Spleen (tissue), 11 donors: ENCODE results near the gene SMIM12. TPM values are rescaled to one million over a fixed set of nuclear protein-coding genes. Genes with fewer than 3 reads are reported as not detected.

Source experiments
- DNase-seq: peaks from one replicate; pipeline ENCODE4 v3.0.0-alpha.2; 2020
- H3K27ac ChIP-seq, 8 donors: fragments of 200-600 bp; sonication (generic) in 7 of 8; 1 replicate in 4 of 8; 2 replicates in 4 of 8; pipeline versions ENCODE4 v1.5.0 to v1.8.0; 2016 to 2021; ENCODE audit warnings: inconsistent platforms in 4 of 8, mild to moderate bottlenecking in 4 of 8, moderate library complexity in 1 of 8
- H3K27me3 ChIP-seq, 7 donors: fragments of 200-600 bp; sonication (generic) in 6 of 7; replicated peaks in 1 of 7; 1 replicate in 4 of 7; 2 replicates in 3 of 7; pipeline versions ENCODE4 v1.5.0 to v1.8.0; 2016 to 2021; ENCODE audit warnings: inconsistent platforms in 3 of 7, mild to moderate bottlenecking in 1 of 7
- H3K36me3 ChIP-seq, 6 donors: fragments of 200-600 bp; sonication (generic) in 5 of 6; 1 replicate in 4 of 6; 2 replicates in 2 of 6; pipeline versions ENCODE4 v1.5.0 to v1.8.0; 2016 to 2021; ENCODE audit warnings: inconsistent platforms in 2 of 6
- H3K4me1 ChIP-seq, 6 donors: fragments of 200-600 bp; sonication (generic) in 5 of 6; 1 replicate in 3 of 6; 2 replicates in 3 of 6; pipeline versions ENCODE4 v1.5.0 to v1.8.0; 2016 to 2021; ENCODE audit warnings: inconsistent platforms in 3 of 6
- H3K4me3 ChIP-seq, 8 donors: fragments of 200-600 bp; sonication (generic) in 7 of 8; 1 replicate in 4 of 8; 2 replicates in 4 of 8; pipeline versions ENCODE4 v1.5.0 to v1.8.0; 2016 to 2021; ENCODE audit warnings: inconsistent platforms in 4 of 8, mild to moderate bottlenecking in 4 of 8, moderate library complexity in 2 of 8
- H3K9me3 ChIP-seq, 8 donors: fragments of 200-600 bp; sonication (generic) in 7 of 8; 1 replicate in 4 of 8; 2 replicates in 4 of 8; pipeline versions ENCODE4 v1.5.0 to v1.8.0; 2016 to 2021; ENCODE audit warnings: inconsistent platforms in 4 of 8
- POLR2A ChIP-seq, 3 donors: fragments of 450-650 bp; IDR thresholded peaks; one replicate each; pipeline ENCODE4 v1.5.1; 2017; ENCODE audit warnings: antibody characterized with exemption in 3 of 3, mild to moderate bottlenecking in 1 of 3
- POLR2AphosphoS5 ChIP-seq, 3 donors: sonication (generic); formaldehyde crosslinking; IDR thresholded peaks; one replicate each; pipeline ENCODE4 v1.5.1; 2017; ENCODE audit warnings: antibody characterized with exemption in 3 of 3
- WGBS, 5 donors: extraction: QIAGEN DNeasy Blood & Tissue Kit in 3 of 5; methylation state at CpG; one replicate each; pipeline versions ENCODE4 v1.1.5 to v1.1.7; 2013 to 2018; 5-methylcytosine and 5-hydroxymethylcytosine counted together
- intact Hi-C: fragments of 100-400 bp; cut with DNase I; formaldehyde crosslinking; loops from one replicate; pipeline ENCODE4 v1.15.0; 2023; ENCODE audit warnings: low total_unique reads
- polyA plus RNA-seq, 3 donors: library from polyadenylated mRNA; stranded (reverse); fragments of 200-250 nt; gene quantifications; one replicate each; pipeline ENCODE4 v1.2.1, GENCODE V29; 2013
- total RNA-seq, 7 donors: library from RNA; depleted of rRNA in 3 of 7; stranded (reverse); fragments of >200 nt in 3 of 7; fragmentation: NEBNext Ultra II Directional in 4 of 7; extraction: Animal tissue kit (Norgen Biotek cat#: 25700) in 4 of 7; gene quantifications; one replicate each; pipeline versions ENCODE4 v1.1.0 to v1.2.1, GENCODE V29; 2016 to 2021
- TF ChIP-seq, protein P1 (sequence below), 11 experiments: fragments of 200-600 bp in 7 of 11; fragments of 450-650 bp in 4 of 11; sonication (generic) in 4 of 11; IDR thresholded peaks in 8 of 11; conservative IDR thresholded peaks in 3 of 11; 1 replicate in 7 of 11; 2 replicates in 4 of 11; pipeline versions ENCODE4 v1.4.0 to v1.8.0; 2016 to 2021; ENCODE audit warnings: antibody characterized with exemption in 11 of 11, inconsistent platforms in 4 of 11, mild to moderate bottlenecking in 1 of 11
- donor health status: healthy with polysubstance abuse.
- donor health status: DM: no; HTN: no; CAD: no; lungs with moderate emphysema.
- donor health status: DM: no; HTN: no; CAD: no.
- donor health status: Bipolar disorder and iron deficiency.
- donor health status: healthy.
- donor health status: DM: no; HTN: no; CAD: no.
- donor health status: DM: yes; HTN: yes; CAD: no.

Gene SMIM12
- total and polyA plus RNA-seq, 10 donors, result 15.3 to 39.6 (median 33.3) TPM

DNA sequence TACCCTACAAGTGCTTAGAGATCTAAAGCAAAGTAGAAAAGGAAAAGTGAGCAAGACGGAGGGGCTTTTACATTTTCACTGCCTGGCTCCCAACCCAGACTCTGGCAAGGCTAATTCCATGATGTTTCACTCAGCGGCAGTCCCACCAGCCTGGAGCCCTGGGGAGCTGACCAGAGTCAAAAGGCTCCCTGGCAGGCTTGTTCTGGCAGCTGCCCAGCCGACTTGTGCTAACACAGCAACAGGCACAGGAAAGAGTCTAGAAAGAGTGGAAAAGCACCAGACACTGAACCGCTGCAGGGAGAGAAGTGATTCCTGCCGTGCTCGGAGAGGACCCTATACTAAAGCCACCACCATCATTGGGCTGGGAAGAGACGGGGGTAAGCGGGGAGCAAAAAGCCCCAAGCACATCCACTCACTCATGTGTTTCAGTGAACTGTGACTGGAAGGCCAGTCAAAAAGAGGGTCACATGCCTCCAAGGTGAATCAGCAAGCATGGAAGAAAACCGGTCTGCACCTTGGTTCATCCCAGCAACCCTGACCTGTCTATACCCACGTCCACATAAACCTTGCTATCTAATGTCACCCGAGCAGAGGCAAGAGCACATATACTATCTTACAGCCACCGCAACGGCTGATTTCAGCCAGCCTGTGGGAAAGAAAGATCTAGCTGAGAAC lies 8.0 kb downstream of the SMIM12 start:
- peak overlapping the region in 3 of 8 donors; percentile 6 to 41 (median 9) for H3K27ac ChIP-seq

DNA sequence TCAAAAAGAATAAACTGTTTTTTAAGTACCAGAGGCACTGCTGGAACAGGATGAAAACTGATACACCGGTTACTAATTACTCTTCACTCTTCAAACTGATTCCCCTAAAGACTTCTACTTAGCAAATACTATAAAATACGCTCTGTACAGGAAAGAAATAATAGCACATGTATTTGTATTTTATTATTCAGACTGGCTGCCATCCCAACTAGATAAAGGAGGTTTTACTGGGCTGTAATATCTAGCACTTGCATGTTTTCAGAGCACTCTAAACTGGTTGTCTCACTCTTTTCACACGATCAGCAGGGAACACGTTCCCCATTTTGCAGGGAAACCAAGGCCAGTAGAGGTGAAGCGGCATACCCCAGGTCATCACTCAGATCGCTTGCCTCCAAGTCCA lies 9.2 kb downstream of the SMIM12 start:
- Histone ChIP-seq H3K27me3 (no peaks in the 10 kb centered on the region), H3K4me3 (no peak overlapping the region), H3K36me3 (peaks cover 4 to 75% (median 23%) of the 10 kb centered on the region in 6 donors), H3K4me1 (peaks cover 0 to 47% (median 14%) of the 10 kb centered on the region in 6 donors), H3K9me3 (no peaks in the 10 kb centered on the region), H3K27ac (no peak overlapping the region)
- intact Hi-C loops, result loop anchor here (5.0 kb wide), 1 partner anchor 63 kb away; no protein-coding TSS in a partner anchor
- TF ChIP-seq POLR2A (IDR thresholded peaks at IDR 0.05) (no peak), POLR2AphosphoS5 (IDR thresholded peaks at IDR 0.05) (no peak)
- TF ChIP-seq, protein P1, sequence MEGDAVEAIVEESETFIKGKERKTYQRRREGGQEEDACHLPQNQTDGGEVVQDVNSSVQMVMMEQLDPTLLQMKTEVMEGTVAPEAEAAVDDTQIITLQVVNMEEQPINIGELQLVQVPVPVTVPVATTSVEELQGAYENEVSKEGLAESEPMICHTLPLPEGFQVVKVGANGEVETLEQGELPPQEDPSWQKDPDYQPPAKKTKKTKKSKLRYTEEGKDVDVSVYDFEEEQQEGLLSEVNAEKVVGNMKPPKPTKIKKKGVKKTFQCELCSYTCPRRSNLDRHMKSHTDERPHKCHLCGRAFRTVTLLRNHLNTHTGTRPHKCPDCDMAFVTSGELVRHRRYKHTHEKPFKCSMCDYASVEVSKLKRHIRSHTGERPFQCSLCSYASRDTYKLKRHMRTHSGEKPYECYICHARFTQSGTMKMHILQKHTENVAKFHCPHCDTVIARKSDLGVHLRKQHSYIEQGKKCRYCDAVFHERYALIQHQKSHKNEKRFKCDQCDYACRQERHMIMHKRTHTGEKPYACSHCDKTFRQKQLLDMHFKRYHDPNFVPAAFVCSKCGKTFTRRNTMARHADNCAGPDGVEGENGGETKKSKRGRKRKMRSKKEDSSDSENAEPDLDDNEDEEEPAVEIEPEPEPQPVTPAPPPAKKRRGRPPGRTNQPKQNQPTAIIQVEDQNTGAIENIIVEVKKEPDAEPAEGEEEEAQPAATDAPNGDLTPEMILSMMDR (IDR thresholded peaks at IDR 0.05 in 8 of 11, conservative IDR thresholded peaks at IDR 0.05 in 3 of 11), result no peak
- no peak for DNase-seq
- WGBS, 5 donors, result 73 to 90% (median 86%) methylated on average over 6 of the region's 6 CpGs

More for the DNA sequence above, 8.0 kb downstream of the SMIM12 start:
- Histone ChIP-seq H3K9me3 (no peaks in the 10 kb centered on the region), H3K36me3 (peaks cover 4 to 87% (median 29%) of the 10 kb centered on the region in 6 donors), H3K4me3 (no peak overlapping the region), H3K4me1 (peaks cover 0 to 55% (median 19%) of the 10 kb centered on the region in 6 donors), H3K27me3 (no peaks in the 10 kb centered on the region)
- no peak for DNase-seq
- WGBS, 5 donors, result 74 to 82% (median 78%) methylated on average over 13 of the region's 13 CpGs
- TF ChIP-seq POLR2AphosphoS5 (IDR thresholded peaks at IDR 0.05) (peak in 2 of 3 donors; percentile 21 to 23), POLR2A (IDR thresholded peaks at IDR 0.05) (no peak)
- TF ChIP-seq, protein P1 (IDR thresholded peaks at IDR 0.05 in 8 of 11, conservative IDR thresholded peaks at IDR 0.05 in 3 of 11), result no peak
- intact Hi-C loops, result loop anchor here (5.0 kb wide), 1 partner anchor 64 kb away; no protein-coding TSS in a partner anchor

DNA sequence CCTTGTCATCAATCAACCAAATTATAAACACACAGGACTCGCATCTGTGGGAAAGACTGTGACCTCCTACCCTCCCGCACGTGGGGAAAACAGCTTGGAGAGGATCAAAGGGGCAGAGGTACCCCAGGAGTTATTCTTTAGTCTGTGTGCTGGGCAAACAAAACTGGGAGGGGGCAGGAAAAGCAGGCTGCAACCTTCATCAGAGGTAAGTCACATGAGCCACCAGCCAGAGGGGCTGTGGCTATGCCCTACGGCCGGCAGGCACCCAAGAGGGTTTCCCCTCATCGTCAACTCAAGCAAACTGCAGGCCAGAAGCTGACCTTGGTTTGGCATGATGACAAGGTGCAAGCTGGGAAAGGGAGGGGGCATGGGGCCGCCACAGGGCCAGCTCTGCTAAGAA lies 12.5 kb downstream of the SMIM12 start:
- Histone ChIP-seq H3K9me3 (no peaks in the 10 kb centered on the region), H3K4me3 (no peak overlapping the region), H3K36me3 (peaks cover 0 to 47% (median 2%) of the 10 kb centered on the region in 6 donors), H3K27me3 (no peaks in the 10 kb centered on the region), H3K4me1 (peaks cover 0 to 59% (median 33%) of the 10 kb centered on the region in 6 donors), H3K27ac (no peak overlapping the region)
- TF ChIP-seq POLR2A (IDR thresholded peaks at IDR 0.05), result no peak
- TF ChIP-seq POLR2AphosphoS5 (IDR thresholded peaks at IDR 0.05), result no peak
- TF ChIP-seq, protein P1 (IDR thresholded peaks at IDR 0.05 in 8 of 11, conservative IDR thresholded peaks at IDR 0.05 in 3 of 11), result no peak
- DNase-seq, result no peak
- 75 to 83% (median 78%) methylated on average over 7 of the region's 7 CpGs for WGBS, 5 donors
- intact Hi-C loops, result no loop called here

DNA sequence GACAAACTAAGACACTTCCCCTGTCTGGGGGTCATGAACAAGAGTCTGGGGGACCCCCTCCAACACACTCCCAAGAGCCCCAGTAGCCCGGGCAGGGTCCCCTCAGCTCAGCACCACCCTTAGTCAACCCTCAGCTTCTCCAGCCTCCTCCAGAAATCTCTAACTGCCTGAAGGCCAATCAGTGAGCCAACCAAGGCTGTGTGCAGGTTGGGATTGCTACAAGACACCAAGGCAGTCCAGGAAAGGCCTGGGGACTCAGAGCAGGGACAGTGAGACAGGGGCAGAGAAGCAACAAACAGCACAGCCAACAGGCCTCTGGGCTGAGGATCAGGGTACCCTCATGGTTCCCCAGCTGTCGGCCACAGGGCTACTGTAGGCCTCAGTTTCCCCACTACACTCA lies 13.3 kb downstream of the SMIM12 start:
- Histone ChIP-seq H3K4me3 (no peak overlapping the region), H3K9me3 (no peaks in the 10 kb centered on the region), H3K27me3 (no peaks in the 10 kb centered on the region), H3K27ac (no peak overlapping the region), H3K36me3 (peaks cover 0 to 50% (median under 1%) of the 10 kb centered on the region in 6 donors), H3K4me1 (peaks cover 0 to 51% (median 25%) of the 10 kb centered on the region in 6 donors)
- DNase-seq, result no peak
- intact Hi-C loops, result no loop called here
- no peak for TF ChIP-seq POLR2A (IDR thresholded peaks at IDR 0.05)
- TF ChIP-seq, protein P1 (IDR thresholded peaks at IDR 0.05 in 8 of 11, conservative IDR thresholded peaks at IDR 0.05 in 3 of 11), result no peak
- TF ChIP-seq POLR2AphosphoS5 (IDR thresholded peaks at IDR 0.05), result no peak
- WGBS, 5 donors, result 86 to 96% (median 93%) methylated on average over 2 of the region's 2 CpGs
